ENCODE measurements around the gene MAP4K1.

Gene MAP4K1

GRCh38 chr19:38663957-38664502 is 46.3 kb upstream of the MAP4K1 start:
- ATAC-seq: no peak

GRCh38 chr19:38663156-38663651 is 45.5 kb upstream of the MAP4K1 start:
- TF ChIP-seq, protein P1, sequence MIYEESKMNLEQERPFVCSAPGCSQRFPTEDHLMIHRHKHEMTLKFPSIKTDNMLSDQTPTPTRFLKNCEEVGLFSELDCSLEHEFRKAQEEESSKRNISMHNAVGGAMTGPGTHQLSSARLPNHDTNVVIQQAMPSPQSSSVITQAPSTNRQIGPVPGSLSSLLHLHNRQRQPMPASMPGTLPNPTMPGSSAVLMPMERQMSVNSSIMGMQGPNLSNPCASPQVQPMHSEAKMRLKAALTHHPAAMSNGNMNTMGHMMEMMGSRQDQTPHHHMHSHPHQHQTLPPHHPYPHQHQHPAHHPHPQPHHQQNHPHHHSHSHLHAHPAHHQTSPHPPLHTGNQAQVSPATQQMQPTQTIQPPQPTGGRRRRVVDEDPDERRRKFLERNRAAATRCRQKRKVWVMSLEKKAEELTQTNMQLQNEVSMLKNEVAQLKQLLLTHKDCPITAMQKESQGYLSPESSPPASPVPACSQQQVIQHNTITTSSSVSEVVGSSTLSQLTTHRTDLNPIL (CRISPR knock-in tag; IDR thresholded peaks at IDR 0.05; ENCODE audit: low read depth): no peak
- TF ChIP-seq ZC3H10 (CRISPR knock-in tag; IDR thresholded peaks at IDR 0.05): no peak
- TF ChIP-seq ZFP30 (CRISPR knock-in tag; IDR thresholded peaks at IDR 0.05): no peak
- no peak for TF ChIP-seq ZFP3 (CRISPR knock-in tag; IDR thresholded peaks at IDR 0.05)
- TF ChIP-seq POU6F1 (CRISPR knock-in tag; IDR thresholded peaks at IDR 0.05; ENCODE audit: borderline replicate concordance, low read depth): no peak
- TF ChIP-seq TOX (CRISPR knock-in tag; IDR thresholded peaks at IDR 0.05; ENCODE audit: borderline replicate concordance): no peak
- no peak for TF ChIP-seq GLIS3 (CRISPR knock-in tag; IDR thresholded peaks at IDR 0.05)
- TF ChIP-seq, protein P2, sequence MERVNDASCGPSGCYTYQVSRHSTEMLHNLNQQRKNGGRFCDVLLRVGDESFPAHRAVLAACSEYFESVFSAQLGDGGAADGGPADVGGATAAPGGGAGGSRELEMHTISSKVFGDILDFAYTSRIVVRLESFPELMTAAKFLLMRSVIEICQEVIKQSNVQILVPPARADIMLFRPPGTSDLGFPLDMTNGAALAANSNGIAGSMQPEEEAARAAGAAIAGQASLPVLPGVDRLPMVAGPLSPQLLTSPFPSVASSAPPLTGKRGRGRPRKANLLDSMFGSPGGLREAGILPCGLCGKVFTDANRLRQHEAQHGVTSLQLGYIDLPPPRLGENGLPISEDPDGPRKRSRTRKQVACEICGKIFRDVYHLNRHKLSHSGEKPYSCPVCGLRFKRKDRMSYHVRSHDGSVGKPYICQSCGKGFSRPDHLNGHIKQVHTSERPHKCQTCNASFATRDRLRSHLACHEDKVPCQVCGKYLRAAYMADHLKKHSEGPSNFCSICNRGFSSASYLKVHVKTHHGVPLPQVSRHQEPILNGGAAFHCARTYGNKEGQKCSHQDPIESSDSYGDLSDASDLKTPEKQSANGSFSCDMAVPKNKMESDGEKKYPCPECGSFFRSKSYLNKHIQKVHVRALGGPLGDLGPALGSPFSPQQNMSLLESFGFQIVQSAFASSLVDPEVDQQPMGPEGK (CRISPR knock-in tag; IDR thresholded peaks at IDR 0.05; ENCODE audit: borderline replicate concordance): no peak
- no peak for TF ChIP-seq CSDC2 (CRISPR knock-in tag; IDR thresholded peaks at IDR 0.05)
- TF ChIP-seq ARNTL (CRISPR knock-in tag; IDR thresholded peaks at IDR 0.05; ENCODE audit: borderline replicate concordance, low read depth): no peak
- TF ChIP-seq RARB (CRISPR knock-in tag; IDR thresholded peaks at IDR 0.05): no peak

More at GRCh38 chr19:38663957-38664502, 46.3 kb upstream of the MAP4K1 start:
- TF ChIP-seq POU6F1 (CRISPR knock-in tag; IDR thresholded peaks at IDR 0.05; ENCODE audit: borderline replicate concordance, low read depth) (no peak), TCF4 (CRISPR knock-in tag; IDR thresholded peaks at IDR 0.05; ENCODE audit: borderline replicate concordance) (no peak), PPARA (CRISPR knock-in tag; IDR thresholded peaks at IDR 0.05; ENCODE audit: borderline replicate concordance) (no peak), ZNF70 (CRISPR knock-in tag; IDR thresholded peaks at IDR 0.05) (no peak), ZNF565 (CRISPR knock-in tag; conservative IDR thresholded peaks at IDR 0.05; ENCODE audit: low read depth) (no peak), ZNF8 (CRISPR knock-in tag; IDR thresholded peaks at IDR 0.05) (no peak), ZFP30 (CRISPR knock-in tag; IDR thresholded peaks at IDR 0.05) (no peak), CSDC2 (CRISPR knock-in tag; IDR thresholded peaks at IDR 0.05) (no peak), ISL1 (CRISPR knock-in tag; IDR thresholded peaks at IDR 0.05) (no peak), ZC3H10 (CRISPR knock-in tag; IDR thresholded peaks at IDR 0.05) (no peak), TOX (CRISPR knock-in tag; IDR thresholded peaks at IDR 0.05; ENCODE audit: borderline replicate concordance) (no peak), ZFP3 (CRISPR knock-in tag; IDR thresholded peaks at IDR 0.05) (no peak), OSR1 (CRISPR knock-in tag; IDR thresholded peaks at IDR 0.05) (no peak), GLIS3 (CRISPR knock-in tag; IDR thresholded peaks at IDR 0.05) (no peak)
- TF ChIP-seq, protein P3, sequence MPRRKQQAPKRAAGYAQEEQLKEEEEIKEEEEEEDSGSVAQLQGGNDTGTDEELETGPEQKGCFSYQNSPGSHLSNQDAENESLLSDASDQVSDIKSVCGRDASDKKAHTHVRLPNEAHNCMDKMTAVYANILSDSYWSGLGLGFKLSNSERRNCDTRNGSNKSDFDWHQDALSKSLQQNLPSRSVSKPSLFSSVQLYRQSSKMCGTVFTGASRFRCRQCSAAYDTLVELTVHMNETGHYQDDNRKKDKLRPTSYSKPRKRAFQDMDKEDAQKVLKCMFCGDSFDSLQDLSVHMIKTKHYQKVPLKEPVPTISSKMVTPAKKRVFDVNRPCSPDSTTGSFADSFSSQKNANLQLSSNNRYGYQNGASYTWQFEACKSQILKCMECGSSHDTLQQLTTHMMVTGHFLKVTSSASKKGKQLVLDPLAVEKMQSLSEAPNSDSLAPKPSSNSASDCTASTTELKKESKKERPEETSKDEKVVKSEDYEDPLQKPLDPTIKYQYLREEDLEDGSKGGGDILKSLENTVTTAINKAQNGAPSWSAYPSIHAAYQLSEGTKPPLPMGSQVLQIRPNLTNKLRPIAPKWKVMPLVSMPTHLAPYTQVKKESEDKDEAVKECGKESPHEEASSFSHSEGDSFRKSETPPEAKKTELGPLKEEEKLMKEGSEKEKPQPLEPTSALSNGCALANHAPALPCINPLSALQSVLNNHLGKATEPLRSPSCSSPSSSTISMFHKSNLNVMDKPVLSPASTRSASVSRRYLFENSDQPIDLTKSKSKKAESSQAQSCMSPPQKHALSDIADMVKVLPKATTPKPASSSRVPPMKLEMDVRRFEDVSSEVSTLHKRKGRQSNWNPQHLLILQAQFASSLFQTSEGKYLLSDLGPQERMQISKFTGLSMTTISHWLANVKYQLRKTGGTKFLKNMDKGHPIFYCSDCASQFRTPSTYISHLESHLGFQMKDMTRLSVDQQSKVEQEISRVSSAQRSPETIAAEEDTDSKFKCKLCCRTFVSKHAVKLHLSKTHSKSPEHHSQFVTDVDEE (CRISPR knock-in tag; IDR thresholded peaks at IDR 0.05): no peak
- TF ChIP-seq, protein P1 (CRISPR knock-in tag; IDR thresholded peaks at IDR 0.05; ENCODE audit: low read depth): no peak
- TF ChIP-seq, protein P2 (CRISPR knock-in tag; IDR thresholded peaks at IDR 0.05; ENCODE audit: borderline replicate concordance): no peak
- TF ChIP-seq, protein P4, sequence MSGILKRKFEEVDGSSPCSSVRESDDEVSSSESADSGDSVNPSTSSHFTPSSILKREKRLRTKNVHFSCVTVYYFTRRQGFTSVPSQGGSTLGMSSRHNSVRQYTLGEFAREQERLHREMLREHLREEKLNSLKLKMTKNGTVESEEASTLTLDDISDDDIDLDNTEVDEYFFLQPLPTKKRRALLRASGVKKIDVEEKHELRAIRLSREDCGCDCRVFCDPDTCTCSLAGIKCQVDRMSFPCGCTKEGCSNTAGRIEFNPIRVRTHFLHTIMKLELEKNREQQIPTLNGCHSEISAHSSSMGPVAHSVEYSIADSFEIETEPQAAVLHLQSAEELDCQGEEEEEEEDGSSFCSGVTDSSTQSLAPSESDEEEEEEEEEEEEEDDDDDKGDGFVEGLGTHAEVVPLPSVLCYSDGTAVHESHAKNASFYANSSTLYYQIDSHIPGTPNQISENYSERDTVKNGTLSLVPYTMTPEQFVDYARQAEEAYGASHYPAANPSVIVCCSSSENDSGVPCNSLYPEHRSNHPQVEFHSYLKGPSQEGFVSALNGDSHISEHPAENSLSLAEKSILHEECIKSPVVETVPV (CRISPR knock-in tag; IDR thresholded peaks at IDR 0.05): no peak

More at GRCh38 chr19:38663156-38663651, 45.5 kb upstream of the MAP4K1 start:
- ATAC-seq: no peak
